Raji (cell line): ENCODE measurements around the gene STAB2.

Experiments
- POLR2A ChIP-seq: IDR thresholded peaks from 2 replicates; pipeline ENCODE4 v1.6.1; 2011; ENCODE audit warnings: low read depth, low read length, control low read depth; ENCODE audit not compliant: insufficient read depth

Gene STAB2

DNA sequence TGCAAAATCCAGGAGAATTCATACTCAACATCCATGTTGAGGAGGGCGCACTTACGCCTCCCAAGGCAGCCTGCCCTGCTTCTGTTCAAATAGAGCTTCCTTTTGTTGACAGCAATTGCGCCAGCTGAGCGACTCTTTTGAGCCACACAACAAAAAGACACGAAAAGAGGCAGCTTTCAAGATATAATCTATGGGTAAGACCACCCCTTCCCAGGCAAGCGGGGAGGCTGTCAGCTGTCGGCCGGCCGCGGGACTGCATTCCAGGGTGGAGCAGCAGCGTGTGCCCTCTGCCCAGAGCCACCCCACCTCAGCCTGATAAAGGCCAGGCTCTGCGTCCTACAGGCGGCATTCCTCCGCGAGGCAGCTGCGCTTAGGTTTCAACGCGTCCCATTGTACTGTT lies 15.8 kb upstream of the STAB2 start:
- no peak for TF ChIP-seq POLR2A

DNA sequence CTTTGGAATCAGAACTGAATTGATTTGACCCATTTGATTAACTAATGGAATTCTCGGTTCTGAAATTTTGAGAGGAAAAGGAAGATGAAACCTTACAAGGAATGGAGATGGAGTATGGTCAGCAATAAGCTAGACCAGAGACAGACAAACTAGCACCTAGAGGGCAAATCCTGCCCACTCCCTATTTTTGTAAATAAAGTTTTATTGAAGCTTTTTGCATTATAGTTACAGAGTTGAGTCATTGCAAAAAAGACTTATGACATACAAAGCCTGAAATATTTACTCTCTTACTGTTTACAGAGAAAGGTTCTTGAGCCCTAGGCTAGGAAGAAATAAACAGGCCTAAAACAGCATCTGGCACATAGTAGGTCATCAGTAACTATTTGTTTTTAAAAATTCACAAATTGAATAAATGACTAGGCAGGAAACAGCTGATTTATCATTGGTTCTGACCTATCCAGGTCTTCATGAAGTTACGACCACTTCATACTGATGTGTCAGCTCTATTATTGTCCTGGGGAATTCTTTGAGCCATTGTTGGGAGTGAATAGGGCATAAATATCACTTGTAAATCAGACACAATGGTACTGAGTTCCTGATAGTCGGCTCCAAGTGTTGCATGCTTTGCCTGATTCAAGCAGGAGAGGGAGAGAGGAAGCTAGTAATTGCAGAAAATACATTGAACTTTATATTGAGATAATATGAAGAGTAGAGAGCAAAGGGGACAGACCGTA lies 14.6 kb upstream of the STAB2 start:
- TF ChIP-seq POLR2A, result no peak

DNA sequence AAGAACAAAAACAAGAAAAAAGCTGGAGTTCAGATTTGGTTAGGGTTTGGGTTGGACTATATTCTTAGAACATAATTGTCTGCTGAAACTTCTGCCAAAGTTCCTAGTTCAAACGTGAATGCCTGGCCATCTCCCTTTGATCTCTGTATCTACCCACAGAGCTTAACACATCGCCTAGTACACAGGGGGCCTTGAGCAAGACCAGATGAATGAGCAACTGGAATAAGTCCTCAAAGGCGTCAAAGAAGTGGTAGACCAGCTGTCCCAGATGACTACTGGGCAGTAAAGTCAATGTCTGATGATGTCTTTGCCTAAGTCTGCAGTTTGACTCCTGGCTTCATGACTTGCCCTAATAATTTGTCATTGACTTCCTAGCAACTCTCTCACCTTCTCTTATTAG lies 13.9 kb upstream of the STAB2 start:
- TF ChIP-seq POLR2A, result no peak

- no peak for TF ChIP-seq POLR2A
Observed at GRCh38 chr12:103578926-103579325, 8.1 kb upstream of the STAB2 start.

DNA sequence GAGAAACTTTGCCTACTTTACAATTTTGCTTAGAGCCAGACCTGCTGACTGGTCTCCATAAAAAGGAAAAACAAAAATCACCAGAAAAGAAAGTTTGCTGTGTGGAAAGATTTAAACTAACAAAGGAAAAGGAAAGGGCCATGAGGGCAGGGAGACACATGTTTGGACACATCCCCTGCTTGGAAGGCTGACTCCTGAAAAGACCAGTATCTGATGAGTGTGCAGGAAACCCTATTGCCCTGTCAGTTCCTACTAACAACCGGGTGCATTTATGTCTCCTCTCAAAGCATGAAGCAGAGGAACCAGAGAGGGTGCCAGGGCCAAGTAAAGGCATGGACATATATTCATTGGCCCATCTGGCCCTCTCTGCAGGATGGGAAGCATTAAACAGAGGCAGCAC lies 7.0 kb upstream of the STAB2 start:
- TF ChIP-seq POLR2A, result no peak

DNA sequence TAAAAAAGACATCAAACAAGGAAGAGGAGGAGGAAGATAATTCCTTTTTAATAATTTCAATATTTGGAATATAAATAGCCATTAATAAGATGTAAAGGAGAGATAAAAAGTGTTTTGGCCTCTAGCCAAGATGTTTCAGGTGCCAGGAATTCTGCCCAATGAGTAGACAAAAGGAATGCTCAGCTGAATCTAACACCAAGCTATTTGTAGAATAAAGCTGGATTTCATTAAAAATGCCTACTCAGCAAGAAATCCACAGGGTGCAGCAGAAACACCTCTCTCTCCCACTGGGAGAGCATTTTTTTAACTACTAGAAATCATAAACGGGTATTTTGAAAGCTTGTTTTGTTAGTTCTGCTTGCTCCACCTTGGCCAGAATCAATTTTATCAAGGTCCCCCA lies 4.1 kb upstream of the STAB2 start:
- TF ChIP-seq POLR2A, result no peak

GRCh38 chr12:103586132-103586531 lies 941 bp upstream of the STAB2 start:
- no peak for TF ChIP-seq POLR2A

GRCh38 chr12:103588680-103589079 lies 1.6 kb downstream of the STAB2 start:
- no peak for TF ChIP-seq POLR2A

GRCh38 chr12:103589517-103589916 lies 2.4 kb downstream of the STAB2 start:
- no peak for TF ChIP-seq POLR2A

DNA sequence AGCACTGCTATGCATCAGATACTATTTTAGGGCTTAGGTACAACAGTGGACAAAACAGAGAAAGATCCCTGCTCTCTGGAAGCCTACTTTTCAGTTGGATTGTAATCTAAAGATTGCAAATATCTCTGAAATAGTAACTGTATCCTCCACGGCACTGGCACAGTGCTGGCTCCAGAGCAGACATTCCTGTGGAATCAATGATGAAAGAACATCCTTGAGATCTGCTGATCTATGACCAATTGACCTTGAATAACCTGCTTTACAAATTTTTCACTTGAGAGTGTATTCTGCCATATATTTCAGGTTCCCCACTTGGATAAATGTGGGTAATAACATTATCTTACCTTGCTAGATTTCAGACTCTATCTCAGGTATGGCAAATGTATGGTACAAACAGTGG lies 3.2 kb downstream of the STAB2 start:
- no peak for TF ChIP-seq POLR2A

GRCh38 chr12:103596981-103597380 lies 9.9 kb downstream of the STAB2 start:
- no peak for TF ChIP-seq POLR2A

DNA sequence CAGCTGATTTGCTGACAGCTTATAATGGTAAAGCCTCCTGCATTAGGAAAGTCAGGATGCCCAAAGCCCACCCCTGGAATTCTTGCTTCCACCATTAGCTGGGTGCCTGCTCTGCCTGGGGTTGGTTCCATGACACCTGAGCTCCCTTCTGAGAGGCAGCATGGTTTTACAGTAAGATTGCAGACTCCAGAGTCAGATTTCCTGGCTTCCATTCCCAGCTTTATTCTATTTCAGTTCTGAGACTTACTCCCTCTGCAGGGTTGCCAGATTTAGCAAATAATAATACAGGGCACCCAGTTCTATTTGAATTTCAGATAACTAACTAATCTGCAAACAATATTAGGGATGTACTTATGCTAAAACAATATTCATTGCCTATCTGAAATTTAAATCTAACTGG lies 12.2 kb downstream of the STAB2 start:
- TF ChIP-seq POLR2A, result no peak

GRCh38 chr12:103600967-103601728 lies 14.1 kb downstream of the STAB2 start:
- no peak for TF ChIP-seq POLR2A

GRCh38 chr12:103620395-103620794 lies 33.3 kb downstream of the STAB2 start:
- TF ChIP-seq POLR2A, result no peak

DNA sequence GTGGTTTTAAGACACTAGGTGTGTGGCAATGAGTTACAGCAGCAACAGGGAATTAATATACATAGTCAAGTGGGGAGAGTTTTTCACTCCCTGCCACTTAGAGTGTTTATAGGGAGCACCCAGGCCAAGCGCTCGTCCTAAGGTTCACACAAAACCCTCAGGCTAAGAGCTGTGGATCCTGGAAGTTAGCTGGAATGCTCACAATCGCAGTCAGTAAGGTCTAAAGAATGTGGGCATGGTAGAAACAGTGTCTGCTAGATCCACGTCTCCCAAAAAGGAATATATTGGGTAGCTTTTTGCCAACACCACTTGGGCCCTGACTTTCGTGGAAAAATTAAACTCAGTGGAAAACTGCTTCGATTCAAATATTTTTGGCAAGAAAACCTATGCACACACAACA lies 36.6 kb downstream of the STAB2 start:
- TF ChIP-seq POLR2A, result no peak

GRCh38 chr12:103626498-103626897 lies 39.4 kb downstream of the STAB2 start:
- TF ChIP-seq POLR2A, result no peak
